Gastroesophageal sphincter (tissue), 4 donors: ENCODE results near the gene MARCHF2. TPM values are rescaled to one million over a fixed set of nuclear protein-coding genes. Genes with fewer than 3 reads are reported as not detected.
A peak's percentile ranks its signal among the peaks of the same experiment; 100 is the strongest.

ENCODE experiments used
- ATAC-seq: fragments of 150-250 bp; one replicate; pipeline ENCODE4 v1.9.1; 2016; ENCODE audit warnings: mild to moderate bottlenecking, moderate library complexity
- H3K27ac ChIP-seq, 4 donors: fragments of 200-600 bp; sonication (generic) in 3 of 4; 1 replicate in 3 of 4; 2 replicates in 1 of 4; pipeline ENCODE4 v1.5.1; 2016 to 2019
- H3K27me3 ChIP-seq: fragments of 200-600 bp; sonication (generic); one replicate; pipeline ENCODE4 v1.5.1; 2019
- H3K36me3 ChIP-seq, 2 donors: fragments of 200-600 bp; sonication (generic); one replicate each; pipeline ENCODE4 v1.5.1; 2019; ENCODE audit warnings: control low read depth in 1 of 2
- H3K4me1 ChIP-seq, 3 donors: fragments of 200-600 bp; sonication (generic); 1 replicate in 2 of 3; 2 replicates in 1 of 3; pipeline ENCODE4 v1.5.1; 2016 to 2019; ENCODE audit warnings: control low read depth in 2 of 3
- H3K4me3 ChIP-seq, 2 donors: fragments of 200-600 bp; sonication (generic); one replicate each; pipeline ENCODE4 v1.5.1; 2019; ENCODE audit warnings: mild to moderate bottlenecking in 1 of 2, moderate library complexity in 1 of 2
- H3K9me3 ChIP-seq, 3 donors: fragments of 200-600 bp; sonication (generic); one replicate each; pipeline ENCODE4 v1.5.1; 2017 to 2019; ENCODE audit warnings: control low read depth in 2 of 3
- CTCF ChIP-seq, 4 experiments: fragments of 200-600 bp in 2 of 4; fragments of 450-650 bp in 2 of 4; sonication (generic) in 1 of 4; IDR thresholded peaks; one replicate each; pipeline ENCODE4 v1.5.1; 2017 to 2019; ENCODE audit warnings: antibody characterized with exemption in 4 of 4, mild to moderate bottlenecking in 2 of 4, moderate library complexity in 2 of 4
- EP300 ChIP-seq: sonication (generic); formaldehyde crosslinking; IDR thresholded peaks from one replicate; pipeline ENCODE4 v1.6.1; 2017; ENCODE audit warnings: antibody characterized with exemption, mild to moderate bottlenecking
- POLR2A ChIP-seq, 2 donors: fragments of 450-650 bp; IDR thresholded peaks; one replicate each; pipeline ENCODE4 v1.6.1; 2017; ENCODE audit warnings: antibody characterized with exemption in 2 of 2, mild to moderate bottlenecking in 2 of 2, moderate library complexity in 1 of 2
- POLR2AphosphoS5 ChIP-seq: sonication (generic); formaldehyde crosslinking; IDR thresholded peaks from one replicate; pipeline ENCODE4 v1.6.1; 2017; ENCODE audit warnings: antibody characterized with exemption
- WGBS, 2 donors: methylation state at CpG; one replicate each; pipeline ENCODE4 v1.1.5; 2018; ENCODE audit warnings: low coverage in 1 of 2; 5-methylcytosine and 5-hydroxymethylcytosine counted together
- total RNA-seq, 4 donors: library from RNA; depleted of rRNA; stranded (reverse); fragments of >200 nt; gene quantifications; one replicate each; pipeline ENCODE4 v1.1.0, GENCODE V29; 2016

MARCHF2 gene
- total RNA-seq, 4 donors from 2014 or later = 125 to 330 (median 237) TPM

DNA sequence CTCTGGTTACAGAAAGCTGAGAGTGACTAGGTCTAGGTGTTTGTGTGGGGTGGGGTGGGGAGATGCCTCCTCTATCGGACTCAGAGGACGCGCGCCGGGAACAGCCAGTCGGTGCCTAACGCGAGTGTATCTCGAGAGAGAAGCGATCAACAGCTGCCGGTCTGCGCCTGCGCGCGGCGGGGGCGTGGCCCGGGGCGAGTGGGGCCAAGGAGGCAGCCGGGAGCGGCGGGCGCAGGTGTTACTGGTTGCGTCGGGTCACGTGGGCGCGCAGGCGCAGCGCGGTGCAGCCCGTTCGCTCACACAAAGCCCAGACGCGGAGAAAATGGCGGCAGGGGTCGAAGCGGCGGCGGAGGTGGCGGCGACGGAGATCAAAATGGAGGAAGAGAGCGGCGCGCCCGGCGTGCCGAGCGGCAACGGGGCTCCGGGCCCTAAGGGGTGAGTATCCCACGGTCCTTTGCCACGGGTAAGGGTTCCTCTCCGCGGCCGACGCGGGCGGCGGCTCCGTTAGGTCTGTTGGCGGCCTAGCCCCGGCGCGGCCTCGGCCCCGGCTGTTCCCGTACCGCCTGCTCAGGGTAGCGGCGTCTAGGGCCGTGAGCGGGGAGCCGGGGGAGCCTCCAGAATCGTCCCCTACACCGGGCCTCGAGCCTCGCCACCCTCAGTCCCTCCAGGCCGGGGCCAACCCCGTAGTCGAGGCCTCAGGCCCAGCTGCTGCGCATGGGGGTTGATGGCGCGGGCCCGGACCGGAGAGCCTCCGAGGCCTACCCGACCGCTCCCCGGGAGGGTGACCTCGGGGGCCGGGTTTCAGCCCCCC is 31.8 kb downstream of the MARCHF2 start, which contains the start of gene HNRNPM:
HNRNPM (plus strand) TSS at position 299 of the 811 bp plus-strand sequence; CDS start at position 323, 24 bp downstream.
- peaks cover 9 to 50% (median 35%) of the 10 kb centered on the region in 3 donors for H3K4me1 ChIP-seq
- WGBS, 2 donors = 0% methylated on average over 11 of the region's 93 CpGs; no CpG with 5 or more reads in 1 of the 2 donors
- no peaks in the 10 kb centered on the region for H3K9me3 ChIP-seq
- peak within 1 kb of the TSS; percentile 71 to 90 for H3K4me3 ChIP-seq
- peak; percentile 99 for ATAC-seq
- no peaks in the 10 kb centered on the region for H3K27me3 ChIP-seq
- no peak for TF ChIP-seq EP300
- peak; percentile 92 to 93 for TF ChIP-seq POLR2A (IDR thresholded peaks at IDR 0.05)
- TF ChIP-seq POLR2AphosphoS5 = peak; percentile 97
- peak in 1 of 4 experiments; percentile 12 for TF ChIP-seq CTCF (IDR thresholded peaks at IDR 0.05)
- H3K27ac ChIP-seq = peak within 1 kb of the TSS; percentile 92 to 98 (median 96)
- peaks cover 0 to 21% of the 10 kb centered on the region in 2 donors for H3K36me3 ChIP-seq

DNA sequence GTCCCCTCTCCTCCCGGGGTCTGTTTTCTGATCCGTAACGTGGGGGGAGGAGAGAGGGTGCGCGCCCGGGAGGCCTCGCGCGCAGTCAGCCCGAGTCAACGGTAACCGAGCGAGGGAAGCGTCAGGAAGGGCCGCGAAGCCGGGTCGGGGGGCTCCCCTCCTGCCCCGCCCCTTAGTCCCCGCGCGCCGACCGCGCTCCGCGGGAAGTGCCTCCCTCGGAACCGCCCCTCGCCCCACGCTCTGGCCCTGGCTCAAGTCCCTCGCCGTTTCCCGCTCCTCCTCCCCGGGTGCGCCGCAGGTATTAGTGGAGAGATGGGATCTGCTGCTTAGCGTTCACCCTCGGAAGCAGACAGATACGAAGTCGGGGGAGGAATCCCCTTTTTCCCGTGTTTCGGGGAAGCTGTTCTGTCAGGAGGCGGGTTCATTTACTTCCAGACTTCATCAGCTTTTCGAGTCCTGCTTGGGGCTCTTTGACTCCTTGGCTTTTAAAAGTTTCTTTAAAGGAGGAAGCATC is 32.4 kb downstream of the MARCHF2 start:
- WGBS, 2 donors = 0% methylated on average over 8 of the region's 45 CpGs; no CpG with 5 or more reads in 1 of the 2 donors
- Histone ChIP-seq H3K4me3 (peak overlapping the region; percentile 71 to 90), H3K27ac (peak overlapping the region; percentile 92 to 98 (median 96)), H3K27me3 (no peaks in the 10 kb centered on the region), H3K9me3 (no peaks in the 10 kb centered on the region), H3K36me3 (peaks cover 0 to 17% of the 10 kb centered on the region in 2 donors), H3K4me1 (peaks cover 9 to 57% (median 35%) of the 10 kb centered on the region in 3 donors)
- peak; percentile 11 for ATAC-seq
- TF ChIP-seq POLR2AphosphoS5 (peak; percentile 48), POLR2A (IDR thresholded peaks at IDR 0.05) (no peak)

GRCh38 chr19:8446061-8446709 is 33.1 kb downstream of the MARCHF2 start:
- H3K27me3 ChIP-seq = no peaks in the 10 kb centered on the region
- peak overlapping the region; percentile 92 to 98 (median 96) for H3K27ac ChIP-seq
- ATAC-seq = no peak
- peak overlapping the region; percentile 71 to 90 for H3K4me3 ChIP-seq
- TF ChIP-seq CTCF (IDR thresholded peaks at IDR 0.05) (no peak), POLR2AphosphoS5 (no peak), POLR2A (IDR thresholded peaks at IDR 0.05) (no peak), EP300 (no peak)
- WGBS, 2 donors = 15 to 16% methylated on average over 10 to 13 of the region's 16 CpGs
- H3K36me3 ChIP-seq = peaks cover 0 to 17% of the 10 kb centered on the region in 2 donors
- H3K9me3 ChIP-seq = no peaks in the 10 kb centered on the region
- H3K4me1 ChIP-seq = peaks cover 9 to 63% (median 35%) of the 10 kb centered on the region in 3 donors

DNA sequence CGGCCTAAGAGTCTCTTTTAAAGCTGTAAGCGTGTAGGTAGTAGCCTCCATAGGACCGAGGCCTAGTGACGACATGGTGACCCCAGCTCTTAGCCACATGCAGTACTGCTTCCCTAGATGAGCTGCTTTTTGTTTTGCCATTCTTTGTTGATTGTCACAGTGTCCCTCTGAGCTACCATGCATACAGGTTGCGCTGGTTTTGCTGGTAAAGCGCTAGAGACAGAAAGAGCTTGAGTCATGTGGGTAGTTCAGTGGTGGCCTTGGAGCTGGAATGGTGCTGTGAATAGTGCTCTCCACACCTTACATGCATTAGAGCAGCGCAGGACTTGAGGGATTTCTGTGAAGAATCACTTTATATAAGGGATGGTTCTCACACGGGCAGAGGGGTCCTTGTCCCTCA is 36.7 kb downstream of the MARCHF2 start:
- 20 to 73% methylated on average over 1 to 2 of the region's 8 CpGs for WGBS, 2 donors
- H3K9me3 ChIP-seq = no peaks in the 10 kb centered on the region
- H3K27ac ChIP-seq = no peak overlapping the region
- ATAC-seq = no peak
- no peak for TF ChIP-seq POLR2A (IDR thresholded peaks at IDR 0.05)
- no peak for TF ChIP-seq POLR2AphosphoS5
- no peak for TF ChIP-seq EP300
- H3K27me3 ChIP-seq = no peaks in the 10 kb centered on the region
- H3K4me3 ChIP-seq = no peak overlapping the region
- H3K36me3 ChIP-seq = peaks cover 0 to 13% of the 10 kb centered on the region in 2 donors
- peaks cover 16 to 91% (median 55%) of the 10 kb centered on the region in 3 donors for H3K4me1 ChIP-seq

DNA sequence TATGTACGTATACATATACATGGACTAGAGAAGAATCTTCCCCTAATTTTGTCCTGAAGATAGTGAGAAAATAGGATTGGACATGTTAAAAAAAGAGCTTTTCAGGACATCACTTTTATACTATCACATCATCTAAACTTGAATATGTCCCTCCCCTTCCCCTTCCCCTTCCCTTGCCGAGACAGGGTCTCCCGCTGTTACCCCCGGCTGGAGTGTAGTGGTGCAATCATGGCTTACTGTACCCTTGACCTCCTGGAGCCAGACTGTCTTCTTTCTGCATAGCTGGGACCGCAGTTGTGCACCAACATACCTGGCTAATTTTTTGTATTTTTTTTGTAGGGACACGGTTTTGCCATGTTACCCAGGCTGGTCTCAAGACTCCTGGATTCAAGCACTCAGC is 38.3 kb downstream of the MARCHF2 start:
- no peaks in the 10 kb centered on the region for H3K27me3 ChIP-seq
- peaks cover 0 to 28% of the 10 kb centered on the region in 2 donors for H3K36me3 ChIP-seq
- 63 to 68% methylated on average over 6 of the region's 6 CpGs for WGBS, 2 donors
- ATAC-seq = no peak
- H3K9me3 ChIP-seq = no peaks in the 10 kb centered on the region
- TF ChIP-seq CTCF (IDR thresholded peaks at IDR 0.05) (no peak), EP300 (no peak), POLR2A (IDR thresholded peaks at IDR 0.05) (no peak), POLR2AphosphoS5 (no peak)
- H3K4me1 ChIP-seq = peaks cover 13 to 98% (median 53%) of the 10 kb centered on the region in 3 donors
- H3K4me3 ChIP-seq = no peak overlapping the region
- H3K27ac ChIP-seq = no peak overlapping the region
